AG08396 (cell line): ENCODE results near the gene GAD2.

Source experiments
- DNase-seq: peaks from one replicate; pipeline ENCODE4 v3.0.0; 2012; ENCODE audit warnings: low spot score, mixed read lengths

GAD2 gene

GRCh38 chr10:26222563-26222962 lies 6.0 kb downstream of the GAD2 start:
- DNase-seq = no peak

- DNase-seq = no peak
Observed at GRCh38 chr10:26225322-26225721, 8.7 kb downstream of the GAD2 start.

GRCh38 chr10:26227786-26228185 lies 11.2 kb downstream of the GAD2 start:
- no peak for DNase-seq

GRCh38 chr10:26232174-26232573 lies 15.6 kb downstream of the GAD2 start:
- no peak for DNase-seq

- no peak for DNase-seq
Observed at GRCh38 chr10:26235761-26236160, 19.2 kb downstream of the GAD2 start.

GRCh38 chr10:26238378-26238777 lies 21.8 kb downstream of the GAD2 start:
- DNase-seq = no peak

- no peak for DNase-seq
Observed at GRCh38 chr10:26242706-26243350, 26.3 kb downstream of the GAD2 start.

GRCh38 chr10:26243351-26243720 lies 26.8 kb downstream of the GAD2 start:
- no peak for DNase-seq

GRCh38 chr10:26249681-26250080 lies 33.1 kb downstream of the GAD2 start:
- DNase-seq = no peak

GRCh38 chr10:26251925-26252324 lies 35.4 kb downstream of the GAD2 start:
- DNase-seq = no peak

- no peak for DNase-seq
Observed at GRCh38 chr10:26254616-26255015, 38.0 kb downstream of the GAD2 start.

GRCh38 chr10:26259341-26259740 lies 42.8 kb downstream of the GAD2 start:
- DNase-seq = no peak

GRCh38 chr10:26269754-26270153 lies 53.2 kb downstream of the GAD2 start:
- DNase-seq = no peak

GRCh38 chr10:26274391-26274790 lies 57.8 kb downstream of the GAD2 start:
- no peak for DNase-seq

GRCh38 chr10:26278295-26278694 lies 61.7 kb downstream of the GAD2 start:
- DNase-seq = no peak

- no peak for DNase-seq
Observed at GRCh38 chr10:26290236-26290635, 73.7 kb downstream of the GAD2 start.

- DNase-seq = no peak
Observed at GRCh38 chr10:26291721-26292480, 75.3 kb downstream of the GAD2 start.

GRCh38 chr10:26296360-26296759 lies 79.8 kb downstream of the GAD2 start:
- DNase-seq = no peak

GRCh38 chr10:26300001-26300400 lies 83.4 kb downstream of the GAD2 start:
- no peak for DNase-seq

- DNase-seq = no peak
Observed at GRCh38 chr10:26303366-26303765, 86.8 kb downstream of the GAD2 start.

GRCh38 chr10:26310361-26310760 lies 93.8 kb downstream of the GAD2 start:
- no peak for DNase-seq

- DNase-seq = no peak
Observed at GRCh38 chr10:26311383-26311940, 94.9 kb downstream of the GAD2 start.

GRCh38 chr10:26314265-26315013 lies 97.9 kb downstream of the GAD2 start:
- no peak for DNase-seq
